HepG2 (cell line): Measurements from ENCODE around the gene DPM2. TPM values are rescaled to one million over a fixed set of nuclear protein-coding genes. Genes with fewer than 3 reads are reported as not detected.

Source experiments
- ATF1 ChIP-seq: IDR thresholded peaks from 2 replicates; pipeline ENCODE4 v1.6.1; 2016; ENCODE audit warnings: mild to moderate bottlenecking, control low read depth
- GLI4 ChIP-seq: sonication (generic); formaldehyde crosslinking; IDR thresholded peaks from 2 replicates; pipeline ENCODE4 v1.5.1; 2020; ENCODE audit warnings: missing genetic modification reagents, mild to moderate bottlenecking, moderate library complexity, borderline replicate concordance
- HNRNPLL ChIP-seq: fragments of 200-400 bp; formaldehyde crosslinking; IDR thresholded peaks from 2 replicates; pipeline ENCODE4 v1.6.1; 2017; ENCODE audit warnings: mild to moderate bottlenecking, low read depth, low read length; ENCODE audit not compliant: poor library complexity, severe bottlenecking
- KDM6A ChIP-seq: IDR thresholded peaks from 2 replicates; pipeline ENCODE4 v1.6.1; 2016; ENCODE audit warnings: low read depth
- NPAS2 ChIP-seq: sonication (generic); formaldehyde crosslinking; IDR thresholded peaks from 2 replicates; pipeline ENCODE4 v1.8.0; 2022; ENCODE audit warnings: mild to moderate bottlenecking, missing genetic modification reagents, borderline replicate concordance
- PAF1 ChIP-seq: IDR thresholded peaks from 2 replicates; pipeline ENCODE4 v1.6.1; 2016; ENCODE audit warnings: missing genetic modification reagents, missing compliant biosample characterization
- POLR2AphosphoS5 ChIP-seq: IDR thresholded peaks from 2 replicates; pipeline ENCODE4 v1.6.1; 2012; ENCODE audit warnings: low read depth, low read length
- PRMT3 ChIP-seq: sonication (generic); formaldehyde crosslinking; IDR thresholded peaks from 2 replicates; pipeline ENCODE4 v1.8.1; 2022; ENCODE audit warnings: low read depth, mild to moderate bottlenecking, moderate library complexity, missing genetic modification reagents, borderline replicate concordance
- RBFOX2 ChIP-seq: fragments of 200-400 bp; formaldehyde crosslinking; IDR thresholded peaks from 2 replicates; pipeline ENCODE4 v1.6.1; 2017; ENCODE audit warnings: low read depth, mild to moderate bottlenecking, low read length
- SMAD3 ChIP-seq: sonication (generic); formaldehyde crosslinking; IDR thresholded peaks from 2 replicates; pipeline ENCODE4 v1.4.0; 2020; ENCODE audit warnings: missing genetic modification reagents
- SPEN ChIP-seq: sonication (generic); formaldehyde crosslinking; IDR thresholded peaks from 2 replicates; pipeline ENCODE4 v1.5.1; 2020; ENCODE audit warnings: low read depth, mild to moderate bottlenecking, missing genetic modification reagents
- SRSF4 ChIP-seq: fragments of 200-400 bp; formaldehyde crosslinking; IDR thresholded peaks from one replicate; pipeline ENCODE4 v1.6.1; 2018; ENCODE audit warnings: mild to moderate bottlenecking, low read depth, low read length, moderate library complexity; ENCODE audit not compliant: poor library complexity, severe bottlenecking
- TCF12 ChIP-seq, 2 experiments: fragments of 450-650 bp in 1 of 2; sonication (generic) in 1 of 2; formaldehyde crosslinking in 1 of 2; IDR thresholded peaks; 2 replicates each; pipeline versions ENCODE4 v1.6.1 to v1.8.0; 2017 to 2022; ENCODE audit warnings: antibody characterized with exemption in 1 of 2, mild to moderate bottlenecking in 1 of 2, missing genetic modification reagents in 1 of 2, moderate library complexity in 1 of 2
- TMF1 ChIP-seq: sonication (generic); formaldehyde crosslinking; IDR thresholded peaks from 2 replicates; pipeline ENCODE4 v1.8.1; 2022; ENCODE audit warnings: low read depth, missing genetic modification reagents
- ZNF460 ChIP-seq: sonication (generic); formaldehyde crosslinking; IDR thresholded peaks from 2 replicates; pipeline ENCODE4 v1.5.1; 2020; ENCODE audit warnings: missing genetic modification reagents, mild to moderate bottlenecking, borderline replicate concordance
- polyA plus RNA-seq, 8 experiments: library from polyadenylated mRNA; depleted of rRNA in 3 of 8; stranded (reverse) in 7 of 8; unstranded in 1 of 8; fragments of >200 nt; fragmentation: Illumina TruSeq in 4 of 8; extraction: Trizol in 4 of 8; gene quantifications; 2 replicates each; pipeline versions ENCODE4 v1.2.1 to v1.2.3, GENCODE V29; 2011 to 2016; ENCODE audit warnings: low read depth in 4 of 8, missing spikeins in 1 of 8, mixed read lengths in 1 of 8; ENCODE audit not compliant: insufficient read depth in 1 of 8
- total RNA-seq, 5 experiments: library from RNA; depleted of rRNA; stranded (reverse); fragments of >200 nt; fragmentation: Illumina TruSeq; extraction: Trizol; gene quantifications; 2 replicates each; pipeline ENCODE4 v1.2.3, GENCODE V29; 2016; ENCODE audit warnings: low read depth in 1 of 5
- TF ChIP-seq, protein P1 (sequence below): IDR thresholded peaks from 2 replicates; pipeline ENCODE4 v1.6.1; 2016; ENCODE audit warnings: missing compliant biosample characterization, missing genetic modification reagents, borderline replicate concordance
- TF ChIP-seq, protein P2 (sequence below): sonication (generic); formaldehyde crosslinking; conservative IDR thresholded peaks from 2 replicates; pipeline ENCODE4 v1.5.0; 2020; ENCODE audit warnings: missing genetic modification reagents
- TF ChIP-seq, protein P3 (sequence below): IDR thresholded peaks from 2 replicates; pipeline ENCODE4 v1.6.1; 2016
- TF ChIP-seq, protein P4 (sequence below): sonication (generic); formaldehyde crosslinking; conservative IDR thresholded peaks from 2 replicates; pipeline ENCODE4 v1.4.0; 2020; ENCODE audit warnings: missing genetic modification reagents
- TF ChIP-seq, protein P5 (sequence below): sonication (generic); formaldehyde crosslinking; IDR thresholded peaks from 2 replicates; pipeline ENCODE4 v1.4.0; 2020; ENCODE audit warnings: mild to moderate bottlenecking, missing genetic modification reagents

DPM2 gene
- total and polyA plus RNA-seq, 2 of the 13 experiments (the other 11 are each of a cell fraction or from before 2014, with no cell fraction given), result 24.8 to 35.3 TPM

DNA sequence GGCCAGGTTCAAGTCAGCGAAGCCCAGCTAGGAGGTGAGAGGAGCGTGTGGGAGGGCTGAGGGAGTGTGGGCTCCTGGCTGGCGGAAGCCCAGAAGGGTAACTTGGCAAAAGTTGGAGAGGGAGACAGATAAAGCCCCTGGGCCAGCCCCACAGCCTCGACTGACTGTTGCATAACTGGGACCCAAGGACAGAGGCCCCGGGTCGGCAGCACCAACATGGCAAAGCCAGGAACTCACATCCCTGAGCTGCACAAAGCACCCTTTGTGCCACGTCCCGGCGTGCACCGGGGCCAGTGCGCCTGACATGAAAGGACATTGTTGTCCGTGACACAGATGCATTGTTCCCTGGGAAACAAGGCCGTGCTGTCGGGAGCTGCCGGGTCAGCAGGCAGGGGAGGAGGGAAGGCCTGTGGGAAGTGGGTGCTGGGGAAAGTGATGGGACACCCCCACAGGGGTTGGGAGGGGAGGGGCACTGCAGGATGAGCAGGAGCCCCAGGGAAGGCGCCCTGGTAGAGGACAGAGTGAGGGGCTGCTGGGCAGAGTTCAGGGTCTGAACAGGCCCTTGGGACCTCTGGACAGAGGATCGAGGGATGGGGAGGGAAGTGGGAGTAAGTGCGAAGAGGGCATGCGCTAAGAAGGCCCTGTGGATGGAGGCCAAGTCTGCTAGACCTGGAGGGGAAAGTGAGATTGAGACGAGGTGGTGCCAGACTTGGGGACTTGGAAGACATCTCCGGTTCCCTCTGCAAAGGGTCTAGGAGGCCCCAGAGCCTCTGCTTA, 13.0 kb upstream of the DPM2 start (continued):
- TF ChIP-seq, protein P1, sequence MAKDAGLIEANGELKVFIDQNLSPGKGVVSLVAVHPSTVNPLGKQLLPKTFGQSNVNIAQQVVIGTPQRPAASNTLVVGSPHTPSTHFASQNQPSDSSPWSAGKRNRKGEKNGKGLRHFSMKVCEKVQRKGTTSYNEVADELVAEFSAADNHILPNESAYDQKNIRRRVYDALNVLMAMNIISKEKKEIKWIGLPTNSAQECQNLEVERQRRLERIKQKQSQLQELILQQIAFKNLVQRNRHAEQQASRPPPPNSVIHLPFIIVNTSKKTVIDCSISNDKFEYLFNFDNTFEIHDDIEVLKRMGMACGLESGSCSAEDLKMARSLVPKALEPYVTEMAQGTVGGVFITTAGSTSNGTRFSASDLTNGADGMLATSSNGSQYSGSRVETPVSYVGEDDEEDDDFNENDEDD, result peak; percentile 59; the same call in 1 of the 2 replicates
- TF ChIP-seq GLI4 (CRISPR knock-in tag), result no peak
- TF ChIP-seq HNRNPLL, result peak; percentile 59
- TF ChIP-seq PAF1 (CRISPR knock-in tag), result no peak
- peak; percentile 77; the same call in 1 of the 2 replicates for TF ChIP-seq ZNF460 (CRISPR knock-in tag)
- no peak for TF ChIP-seq TMF1 (CRISPR knock-in tag)
- no peak for TF ChIP-seq NPAS2 (CRISPR knock-in tag)
- TF ChIP-seq, protein P2, sequence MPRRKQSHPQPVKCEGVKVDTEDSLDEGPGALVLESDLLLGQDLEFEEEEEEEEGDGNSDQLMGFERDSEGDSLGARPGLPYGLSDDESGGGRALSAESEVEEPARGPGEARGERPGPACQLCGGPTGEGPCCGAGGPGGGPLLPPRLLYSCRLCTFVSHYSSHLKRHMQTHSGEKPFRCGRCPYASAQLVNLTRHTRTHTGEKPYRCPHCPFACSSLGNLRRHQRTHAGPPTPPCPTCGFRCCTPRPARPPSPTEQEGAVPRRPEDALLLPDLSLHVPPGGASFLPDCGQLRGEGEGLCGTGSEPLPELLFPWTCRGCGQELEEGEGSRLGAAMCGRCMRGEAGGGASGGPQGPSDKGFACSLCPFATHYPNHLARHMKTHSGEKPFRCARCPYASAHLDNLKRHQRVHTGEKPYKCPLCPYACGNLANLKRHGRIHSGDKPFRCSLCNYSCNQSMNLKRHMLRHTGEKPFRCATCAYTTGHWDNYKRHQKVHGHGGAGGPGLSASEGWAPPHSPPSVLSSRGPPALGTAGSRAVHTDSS (CRISPR knock-in tag), result no peak
- TF ChIP-seq, protein P3, sequence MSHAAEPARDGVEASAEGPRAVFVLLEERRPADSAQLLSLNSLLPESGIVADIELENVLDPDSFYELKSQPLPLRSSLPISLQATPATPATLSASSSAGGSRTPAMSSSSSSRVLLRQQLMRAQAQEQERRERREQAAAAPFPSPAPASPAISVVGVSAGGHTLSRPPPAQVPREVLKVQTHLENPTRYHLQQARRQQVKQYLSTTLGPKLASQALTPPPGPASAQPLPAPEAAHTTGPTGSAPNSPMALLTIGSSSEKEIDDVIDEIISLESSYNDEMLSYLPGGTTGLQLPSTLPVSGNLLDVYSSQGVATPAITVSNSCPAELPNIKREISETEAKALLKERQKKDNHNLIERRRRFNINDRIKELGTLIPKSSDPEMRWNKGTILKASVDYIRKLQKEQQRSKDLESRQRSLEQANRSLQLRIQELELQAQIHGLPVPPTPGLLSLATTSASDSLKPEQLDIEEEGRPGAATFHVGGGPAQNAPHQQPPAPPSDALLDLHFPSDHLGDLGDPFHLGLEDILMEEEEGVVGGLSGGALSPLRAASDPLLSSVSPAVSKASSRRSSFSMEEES, result peak; percentile 94
- TF ChIP-seq SRSF4, result no peak
- TF ChIP-seq, protein P4, sequence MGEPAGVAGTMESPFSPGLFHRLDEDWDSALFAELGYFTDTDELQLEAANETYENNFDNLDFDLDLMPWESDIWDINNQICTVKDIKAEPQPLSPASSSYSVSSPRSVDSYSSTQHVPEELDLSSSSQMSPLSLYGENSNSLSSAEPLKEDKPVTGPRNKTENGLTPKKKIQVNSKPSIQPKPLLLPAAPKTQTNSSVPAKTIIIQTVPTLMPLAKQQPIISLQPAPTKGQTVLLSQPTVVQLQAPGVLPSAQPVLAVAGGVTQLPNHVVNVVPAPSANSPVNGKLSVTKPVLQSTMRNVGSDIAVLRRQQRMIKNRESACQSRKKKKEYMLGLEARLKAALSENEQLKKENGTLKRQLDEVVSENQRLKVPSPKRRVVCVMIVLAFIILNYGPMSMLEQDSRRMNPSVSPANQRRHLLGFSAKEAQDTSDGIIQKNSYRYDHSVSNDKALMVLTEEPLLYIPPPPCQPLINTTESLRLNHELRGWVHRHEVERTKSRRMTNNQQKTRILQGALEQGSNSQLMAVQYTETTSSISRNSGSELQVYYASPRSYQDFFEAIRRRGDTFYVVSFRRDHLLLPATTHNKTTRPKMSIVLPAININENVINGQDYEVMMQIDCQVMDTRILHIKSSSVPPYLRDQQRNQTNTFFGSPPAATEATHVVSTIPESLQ (CRISPR knock-in tag), result no peak
- no peak for TF ChIP-seq PRMT3
- peak; percentile 69; the same call in 1 of the 2 replicates for TF ChIP-seq RBFOX2
- TF ChIP-seq KDM6A (CRISPR knock-in tag), result peak; percentile 86
- TF ChIP-seq, protein P5, sequence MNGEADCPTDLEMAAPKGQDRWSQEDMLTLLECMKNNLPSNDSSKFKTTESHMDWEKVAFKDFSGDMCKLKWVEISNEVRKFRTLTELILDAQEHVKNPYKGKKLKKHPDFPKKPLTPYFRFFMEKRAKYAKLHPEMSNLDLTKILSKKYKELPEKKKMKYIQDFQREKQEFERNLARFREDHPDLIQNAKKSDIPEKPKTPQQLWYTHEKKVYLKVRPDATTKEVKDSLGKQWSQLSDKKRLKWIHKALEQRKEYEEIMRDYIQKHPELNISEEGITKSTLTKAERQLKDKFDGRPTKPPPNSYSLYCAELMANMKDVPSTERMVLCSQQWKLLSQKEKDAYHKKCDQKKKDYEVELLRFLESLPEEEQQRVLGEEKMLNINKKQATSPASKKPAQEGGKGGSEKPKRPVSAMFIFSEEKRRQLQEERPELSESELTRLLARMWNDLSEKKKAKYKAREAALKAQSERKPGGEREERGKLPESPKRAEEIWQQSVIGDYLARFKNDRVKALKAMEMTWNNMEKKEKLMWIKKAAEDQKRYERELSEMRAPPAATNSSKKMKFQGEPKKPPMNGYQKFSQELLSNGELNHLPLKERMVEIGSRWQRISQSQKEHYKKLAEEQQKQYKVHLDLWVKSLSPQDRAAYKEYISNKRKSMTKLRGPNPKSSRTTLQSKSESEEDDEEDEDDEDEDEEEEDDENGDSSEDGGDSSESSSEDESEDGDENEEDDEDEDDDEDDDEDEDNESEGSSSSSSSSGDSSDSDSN, result peak; percentile 88
- no peak for TF ChIP-seq TCF12 (IDR thresholded peaks at IDR 0.05)
- 0 out of 2 replicates have a peak, but pooled peaks have one; percentile 43 for TF ChIP-seq TCF12 (CRISPR knock-in tag; IDR thresholded peaks at IDR 0.05)
- TF ChIP-seq POLR2AphosphoS5, result peak; percentile 79
- TF ChIP-seq SPEN (CRISPR knock-in tag), result peak; percentile 93; the same call in 1 of the 2 replicates
- TF ChIP-seq ATF1, result no peak; the same call in 1 of the 2 replicates
- TF ChIP-seq SMAD3 (CRISPR knock-in tag), result peak; percentile 93
